KMS-11 (cell line): Measurements from ENCODE around the gene IRX5.

ENCODE experiments used
- H2AFZ ChIP-seq: fragments of 200-600 bp; sonication (generic); 2 replicates; pipeline ENCODE4 v1.6.1; 2016; ENCODE audit warnings: antibody characterized with exemption, mixed run types, low read depth
- H3K27ac ChIP-seq: fragments of 200-600 bp; sonication (generic); 2 replicates; pipeline ENCODE4 v1.6.1; 2016; ENCODE audit warnings: mild to moderate bottlenecking, mixed run types
- H3K27me3 ChIP-seq: fragments of 200-600 bp; sonication (generic); 2 replicates; pipeline ENCODE4 v1.6.1; 2017; ENCODE audit warnings: mild to moderate bottlenecking, low read depth, mixed run types, moderate library complexity; ENCODE audit not compliant: insufficient read depth
- H3K36me3 ChIP-seq: fragments of 200-600 bp; sonication (generic); 2 replicates; pipeline ENCODE4 v1.6.1; 2017; ENCODE audit warnings: mild to moderate bottlenecking, mixed run types; ENCODE audit not compliant: insufficient read depth
- H3K4me1 ChIP-seq: fragments of 200-600 bp; sonication (generic); 2 replicates; pipeline ENCODE4 v1.6.1; 2016; ENCODE audit warnings: mild to moderate bottlenecking, low read depth, mixed run types; ENCODE audit not compliant: poor library complexity, severe bottlenecking
- H3K4me2 ChIP-seq: fragments of 200-600 bp; sonication (generic); 2 replicates; pipeline ENCODE4 v1.7.0; 2016; ENCODE audit warnings: mild to moderate bottlenecking, mixed run types
- H3K4me3 ChIP-seq: fragments of 200-600 bp; sonication (generic); IDR thresholded peaks from 2 replicates; pipeline ENCODE4 v1.6.1; 2017; ENCODE audit warnings: low read depth, low read length, mixed read lengths; ENCODE audit not compliant: insufficient read depth
- H3K79me2 ChIP-seq: fragments of 200-600 bp; sonication (generic); 2 replicates; pipeline ENCODE4 v1.6.1; 2016; ENCODE audit warnings: low read depth, mixed run types; ENCODE audit not compliant: insufficient read depth
- H3K9ac ChIP-seq: fragments of 200-600 bp; sonication (generic); 2 replicates; pipeline ENCODE4 v1.6.1; 2016; ENCODE audit warnings: mild to moderate bottlenecking, mixed run types
- H4K20me1 ChIP-seq: fragments of 200-600 bp; sonication (generic); 2 replicates; pipeline ENCODE4 v1.6.1; 2016; ENCODE audit warnings: mild to moderate bottlenecking, mixed run types; ENCODE audit not compliant: insufficient read depth
- TF ChIP-seq, protein P1 (sequence below): fragments of 200-600 bp; sonication (generic); conservative IDR thresholded peaks from 2 replicates; pipeline ENCODE4 v1.6.1; 2017; ENCODE audit warnings: low read depth, mild to moderate bottlenecking, antibody characterized with exemption, low read length, moderate library complexity, mixed read lengths

Gene IRX5

DNA sequence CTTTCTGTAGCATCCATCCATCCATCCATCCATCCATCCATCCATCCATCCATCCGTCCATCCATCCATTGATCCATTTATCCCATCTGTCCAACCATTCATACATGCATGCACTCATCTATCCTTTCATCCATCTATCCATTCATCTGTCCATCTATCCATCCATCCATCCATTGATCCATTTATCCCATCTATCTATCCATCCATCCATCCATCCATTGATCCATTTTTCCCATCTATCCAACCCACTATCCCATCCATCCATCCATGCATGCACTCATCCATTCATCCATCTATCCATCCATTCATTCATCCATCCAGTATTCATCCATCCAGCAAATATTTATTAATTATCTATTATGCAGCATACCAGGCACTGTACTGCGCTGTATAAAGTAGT is 34.8 kb downstream of the IRX5 start:
- no peak overlapping the region for H3K4me3 ChIP-seq
- no peaks in the 10 kb centered on the region for H3K79me2 ChIP-seq
- TF ChIP-seq, protein P1, sequence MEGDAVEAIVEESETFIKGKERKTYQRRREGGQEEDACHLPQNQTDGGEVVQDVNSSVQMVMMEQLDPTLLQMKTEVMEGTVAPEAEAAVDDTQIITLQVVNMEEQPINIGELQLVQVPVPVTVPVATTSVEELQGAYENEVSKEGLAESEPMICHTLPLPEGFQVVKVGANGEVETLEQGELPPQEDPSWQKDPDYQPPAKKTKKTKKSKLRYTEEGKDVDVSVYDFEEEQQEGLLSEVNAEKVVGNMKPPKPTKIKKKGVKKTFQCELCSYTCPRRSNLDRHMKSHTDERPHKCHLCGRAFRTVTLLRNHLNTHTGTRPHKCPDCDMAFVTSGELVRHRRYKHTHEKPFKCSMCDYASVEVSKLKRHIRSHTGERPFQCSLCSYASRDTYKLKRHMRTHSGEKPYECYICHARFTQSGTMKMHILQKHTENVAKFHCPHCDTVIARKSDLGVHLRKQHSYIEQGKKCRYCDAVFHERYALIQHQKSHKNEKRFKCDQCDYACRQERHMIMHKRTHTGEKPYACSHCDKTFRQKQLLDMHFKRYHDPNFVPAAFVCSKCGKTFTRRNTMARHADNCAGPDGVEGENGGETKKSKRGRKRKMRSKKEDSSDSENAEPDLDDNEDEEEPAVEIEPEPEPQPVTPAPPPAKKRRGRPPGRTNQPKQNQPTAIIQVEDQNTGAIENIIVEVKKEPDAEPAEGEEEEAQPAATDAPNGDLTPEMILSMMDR, result no peak
- no peak overlapping the region for H3K27ac ChIP-seq
- no peaks in the 10 kb centered on the region for H3K4me1 ChIP-seq
- no peak overlapping the region for H2AFZ ChIP-seq
- no peak overlapping the region for H3K4me2 ChIP-seq
- no peaks in the 10 kb centered on the region for H3K27me3 ChIP-seq
- H3K36me3 ChIP-seq, result no peaks in the 10 kb centered on the region
- H4K20me1 ChIP-seq, result no peaks in the 10 kb centered on the region
- H3K9ac ChIP-seq, result no peak overlapping the region

GRCh38 chr16:54968011-54968410 is 37.3 kb downstream of the IRX5 start:
- TF ChIP-seq, protein P1, result no peak
- no peak overlapping the region for H3K27ac ChIP-seq
- no peaks in the 10 kb centered on the region for H3K36me3 ChIP-seq
- H3K4me1 ChIP-seq, result no peaks in the 10 kb centered on the region
- H2AFZ ChIP-seq, result no peak overlapping the region
- H4K20me1 ChIP-seq, result no peaks in the 10 kb centered on the region
- no peaks in the 10 kb centered on the region for H3K27me3 ChIP-seq
- no peaks in the 10 kb centered on the region for H3K79me2 ChIP-seq
- H3K4me3 ChIP-seq, result no peak overlapping the region
- no peak overlapping the region for H3K9ac ChIP-seq
- no peak overlapping the region for H3K4me2 ChIP-seq

DNA sequence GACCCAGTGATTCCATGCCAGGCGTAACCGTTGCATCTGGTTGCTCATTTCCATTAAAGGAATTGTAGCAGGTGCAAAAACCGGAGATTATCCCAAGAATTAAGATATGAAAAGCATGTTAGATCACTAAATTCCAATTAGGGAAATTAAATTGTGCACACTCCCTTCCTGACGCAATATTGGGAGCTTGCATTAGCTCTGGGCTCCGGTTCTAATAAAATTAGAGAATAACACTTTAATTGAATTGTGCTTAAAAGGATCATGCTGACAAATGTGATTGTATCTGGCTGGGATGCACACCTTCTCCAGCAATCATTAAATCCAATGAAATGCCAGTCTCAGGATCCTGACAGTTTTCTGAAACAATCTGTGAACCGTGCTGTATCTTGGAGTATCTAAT is 38.1 kb downstream of the IRX5 start:
- H4K20me1 ChIP-seq, result no peaks in the 10 kb centered on the region
- H3K9ac ChIP-seq, result no peak overlapping the region
- no peaks in the 10 kb centered on the region for H3K79me2 ChIP-seq
- H3K4me1 ChIP-seq, result no peaks in the 10 kb centered on the region
- no peak overlapping the region for H3K4me3 ChIP-seq
- H3K27ac ChIP-seq, result no peak overlapping the region
- no peak overlapping the region for H3K4me2 ChIP-seq
- TF ChIP-seq, protein P1, result no peak
- H2AFZ ChIP-seq, result no peak overlapping the region
- no peaks in the 10 kb centered on the region for H3K27me3 ChIP-seq
- H3K36me3 ChIP-seq, result no peaks in the 10 kb centered on the region

- no peaks in the 10 kb centered on the region for H3K36me3 ChIP-seq
- no peaks in the 10 kb centered on the region for H3K27me3 ChIP-seq
- H3K4me3 ChIP-seq, result no peak overlapping the region
- H2AFZ ChIP-seq, result no peak overlapping the region
- H3K27ac ChIP-seq, result no peak overlapping the region
- H3K4me1 ChIP-seq, result no peaks in the 10 kb centered on the region
- no peak overlapping the region for H3K4me2 ChIP-seq
- no peak overlapping the region for H3K9ac ChIP-seq
- no peaks in the 10 kb centered on the region for H4K20me1 ChIP-seq
- no peaks in the 10 kb centered on the region for H3K79me2 ChIP-seq
- TF ChIP-seq, protein P1, result no peak
Measured at GRCh38 chr16:54970016-54970415, 39.4 kb downstream of the IRX5 start.
